Measurements from ENCODE around the gene NMNAT2. TPM values are rescaled to one million over a fixed set of nuclear protein-coding genes. Genes with fewer than 3 reads are reported as not detected.

NMNAT2 gene
- total and polyA plus RNA-seq, 2 of the 4 experiments (the other 2 are of a cell fraction): 0.36 to 2.4 TPM

DNA sequence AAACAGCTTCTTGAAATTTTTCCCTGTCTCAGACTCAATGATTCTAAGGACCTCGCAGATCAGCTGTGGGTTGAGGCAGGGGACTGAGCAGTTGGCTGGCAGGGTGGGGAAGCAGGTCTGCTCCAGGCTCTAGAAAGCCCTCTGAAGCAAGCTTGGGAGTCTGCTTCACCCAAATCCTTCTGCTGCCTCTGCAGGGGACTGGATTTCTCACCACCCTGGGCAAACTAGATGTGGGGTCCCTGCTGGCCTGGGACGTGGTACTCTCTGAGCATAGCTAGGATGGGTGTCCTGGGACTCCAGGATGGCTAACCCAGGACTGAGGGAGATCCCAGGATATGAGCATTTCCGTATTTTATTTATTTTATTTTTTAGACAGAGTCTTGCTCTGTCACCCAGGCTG is 142.9 kb downstream of the NMNAT2 start:
- no peak overlapping the region for H3K23ac ChIP-seq (ENCODE audit: low read depth, low read length)
- peak overlapping the region; percentile 61 for H4K91ac ChIP-seq (ENCODE audit: insufficient read depth, low read depth, low read length)
- peak overlapping the region; percentile 45 for H2BK5ac ChIP-seq (ENCODE audit: low read depth, low read length, poor library complexity, severe bottlenecking)
- peak overlapping the region in 1 of 2 experiments; percentile 29; a peak in 2 of 4 replicates for H4K8ac ChIP-seq (ENCODE audit: low read depth in 2 of 2, low read length in 2 of 2)
- H2AK5ac ChIP-seq (ENCODE audit: low read depth, low read length): peak overlapping the region; percentile 82
- H3K14ac ChIP-seq (replicated peaks; ENCODE audit: low read depth, low read length): peak overlapping the region; percentile 33; the same call in 1 of the 2 replicates
- no peaks in the 10 kb centered on the region for H3K9me3 ChIP-seq (ENCODE audit: control insufficient read depth, insufficient read depth, low read length)
- peaks cover 26% of the 10 kb centered on the region for H3K9me1 ChIP-seq (ENCODE audit: insufficient read depth, low read length)
- H3K56ac ChIP-seq (ENCODE audit: extremely low read depth, insufficient read depth, low read length): no peak overlapping the region
- ChIA-PET POLR2A (ENCODE audit: unreplicated experiment) (no interaction called here), CTCF (interaction anchor here (0.6 kb wide), 1 partner anchor 39 kb away, joined by 3 read pairs; no protein-coding TSS in a partner anchor)
- H3K4me1 ChIP-seq (ENCODE audit: control insufficient read depth, insufficient read depth, low read length): peaks cover 36% of the 10 kb centered on the region
- H3K79me1 ChIP-seq (ENCODE audit: low read depth in 1 of 2, low read length in 2 of 2): peaks cover 0 to 26% of the 10 kb centered on the region in 2 experiments; a peak in 2 of 4 replicates
- no peak overlapping the region; the same call in 1 of the 2 replicates for H4K5ac ChIP-seq (ENCODE audit: low read depth, low read length)
- H3K4ac ChIP-seq (ENCODE audit: low read depth, low read length): peak overlapping the region; percentile 70
- H2BK15ac ChIP-seq (ENCODE audit: low read depth, low read length): 0 out of 3 replicates have a peak overlapping the region, but pooled peaks have one; percentile 31
- no peak overlapping the region for H3K9ac ChIP-seq (ENCODE audit: low read depth, low read length)
- no peak overlapping the region for H3K27ac ChIP-seq (ENCODE audit: insufficient read depth, low read length)
- no peaks in the 10 kb centered on the region; the same call in 1 of the 2 replicates for H4K20me1 ChIP-seq (ENCODE audit: insufficient read depth, low read length)
- dilution Hi-C loops (cut with HindIII; ENCODE audit: low sequenced_read_pairs, unreplicated experiment) (no loop called here), intact Hi-C loops (cut with micrococcal nuclease) (loop anchor here (5.0 kb wide), 1 partner anchor 128 kb away; no protein-coding TSS in a partner anchor), in situ Hi-C loops (cut with MboI; ENCODE audit: low sequenced_read_pairs) (no loop called here)
- no peaks in the 10 kb centered on the region for H3K36me3 ChIP-seq (ENCODE audit: control insufficient read depth, insufficient read depth, low read length)
- H3K4me2 ChIP-seq (ENCODE audit: low read depth, low read length): no peak overlapping the region
- H3K4me3 ChIP-seq (ENCODE audit: insufficient read depth, low read depth, low read length): no peak overlapping the region
- peak overlapping the region; percentile 77 for H2BK120ac ChIP-seq (ENCODE audit: low read depth, low read length)
- H3K18ac ChIP-seq (ENCODE audit: low read depth, low read length): no peak overlapping the region
- H2AFZ ChIP-seq (replicated peaks; ENCODE audit: low read length, poor library complexity): no peak overlapping the region
- no TSS peak for BruUV-seq (replicated peaks)
- peak overlapping the region; percentile 37; the same call in 1 of the 2 replicates for H2BK20ac ChIP-seq (ENCODE audit: low read depth, low read length)
- H2AK9ac ChIP-seq (replicated peaks; ENCODE audit: low read depth, low read length, poor library complexity): no peak overlapping the region
- DNase-seq (no peak), ATAC-seq (ENCODE audit: low read depth) (no peak)
- no CpG with 5 or more reads among the region's 3 CpGs for WGBS, 2 experiments (ENCODE audit: extremely low coverage in 2 of 2, insufficient read length in 1 of 2)
- H3K27me3 ChIP-seq (ENCODE audit: control insufficient read depth, insufficient read depth, low read length): no peaks in the 10 kb centered on the region
- TF ChIP-seq FOS (IDR thresholded peaks at IDR 0.05; ENCODE audit: low read depth, low read length) (no peak), ELK1 (IDR thresholded peaks at IDR 0.05; ENCODE audit: borderline replicate concordance, low read depth, low read length) (no peak), RCOR1 (IDR thresholded peaks at IDR 0.05; ENCODE audit: insufficient replicate concordance, low read length) (no peak), BHLHE40 (IDR thresholded peaks at IDR 0.05; ENCODE audit: low read depth, low read length) (no peak), CEBPB (IDR thresholded peaks at IDR 0.05; ENCODE audit: low read depth, low read length) (no peak), RAD21 (IDR thresholded peaks at IDR 0.05; ENCODE audit: low read length) (no peak), RFX5 (IDR thresholded peaks at IDR 0.05; ENCODE audit: low read depth, low read length) (no peak), MAZ (IDR thresholded peaks at IDR 0.05; ENCODE audit: borderline replicate concordance, low read depth, low read length) (no peak), NFE2L2 (IDR thresholded peaks at IDR 0.05; ENCODE audit: low read depth, low read length) (no peak), CHD1 (IDR thresholded peaks at IDR 0.05; ENCODE audit: low read depth, low read length) (no peak)
- TF ChIP-seq, protein P1, sequence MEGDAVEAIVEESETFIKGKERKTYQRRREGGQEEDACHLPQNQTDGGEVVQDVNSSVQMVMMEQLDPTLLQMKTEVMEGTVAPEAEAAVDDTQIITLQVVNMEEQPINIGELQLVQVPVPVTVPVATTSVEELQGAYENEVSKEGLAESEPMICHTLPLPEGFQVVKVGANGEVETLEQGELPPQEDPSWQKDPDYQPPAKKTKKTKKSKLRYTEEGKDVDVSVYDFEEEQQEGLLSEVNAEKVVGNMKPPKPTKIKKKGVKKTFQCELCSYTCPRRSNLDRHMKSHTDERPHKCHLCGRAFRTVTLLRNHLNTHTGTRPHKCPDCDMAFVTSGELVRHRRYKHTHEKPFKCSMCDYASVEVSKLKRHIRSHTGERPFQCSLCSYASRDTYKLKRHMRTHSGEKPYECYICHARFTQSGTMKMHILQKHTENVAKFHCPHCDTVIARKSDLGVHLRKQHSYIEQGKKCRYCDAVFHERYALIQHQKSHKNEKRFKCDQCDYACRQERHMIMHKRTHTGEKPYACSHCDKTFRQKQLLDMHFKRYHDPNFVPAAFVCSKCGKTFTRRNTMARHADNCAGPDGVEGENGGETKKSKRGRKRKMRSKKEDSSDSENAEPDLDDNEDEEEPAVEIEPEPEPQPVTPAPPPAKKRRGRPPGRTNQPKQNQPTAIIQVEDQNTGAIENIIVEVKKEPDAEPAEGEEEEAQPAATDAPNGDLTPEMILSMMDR (conservative IDR thresholded peaks at IDR 0.05; ENCODE audit: low read depth, low read length): no peak

Measured in IMR-90 (cell line).